OCI-M2 (cell line): ENCODE data around the gene GPR25.

Source experiments
- DNase-seq: peaks from one replicate; lab custom pipeline; 2025; ENCODE audit not compliant: unreplicated experiment; lab: John Stamatoyannopoulos, UW

The GPR25 gene, protein sequence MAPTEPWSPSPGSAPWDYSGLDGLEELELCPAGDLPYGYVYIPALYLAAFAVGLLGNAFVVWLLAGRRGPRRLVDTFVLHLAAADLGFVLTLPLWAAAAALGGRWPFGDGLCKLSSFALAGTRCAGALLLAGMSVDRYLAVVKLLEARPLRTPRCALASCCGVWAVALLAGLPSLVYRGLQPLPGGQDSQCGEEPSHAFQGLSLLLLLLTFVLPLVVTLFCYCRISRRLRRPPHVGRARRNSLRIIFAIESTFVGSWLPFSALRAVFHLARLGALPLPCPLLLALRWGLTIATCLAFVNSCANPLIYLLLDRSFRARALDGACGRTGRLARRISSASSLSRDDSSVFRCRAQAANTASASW

GRCh38 chr1:200872446-200873115 lies at the start of gene GPR25:
GPR25 (plus strand) TSS chr1:200872981; CDS start chr1:200873038, 57 bp downstream.
- no peak for DNase-seq

GRCh38 chr1:200831091-200831490 lies 41.7 kb upstream of the GPR25 start:
- no peak for DNase-seq

DNA sequence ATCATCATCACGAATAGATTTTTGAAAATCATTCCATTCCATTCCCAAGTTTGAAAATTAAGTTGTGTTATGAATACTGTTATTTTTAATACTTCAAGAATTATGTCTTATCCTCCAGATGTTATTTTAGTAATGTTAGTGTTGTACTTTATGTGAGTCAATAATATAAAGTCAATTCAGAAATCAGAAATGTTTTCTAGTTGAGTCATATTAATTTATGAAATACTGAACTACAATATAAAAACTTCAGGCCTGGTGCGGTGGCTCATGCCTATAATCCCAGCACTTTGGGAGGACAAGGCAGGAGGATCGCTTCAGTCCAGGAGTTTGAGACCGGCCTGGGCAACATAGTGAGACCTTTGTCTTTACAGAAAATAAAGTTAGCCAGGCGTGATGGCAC lies 38.4 kb upstream of the GPR25 start:
- no peak for DNase-seq

DNA sequence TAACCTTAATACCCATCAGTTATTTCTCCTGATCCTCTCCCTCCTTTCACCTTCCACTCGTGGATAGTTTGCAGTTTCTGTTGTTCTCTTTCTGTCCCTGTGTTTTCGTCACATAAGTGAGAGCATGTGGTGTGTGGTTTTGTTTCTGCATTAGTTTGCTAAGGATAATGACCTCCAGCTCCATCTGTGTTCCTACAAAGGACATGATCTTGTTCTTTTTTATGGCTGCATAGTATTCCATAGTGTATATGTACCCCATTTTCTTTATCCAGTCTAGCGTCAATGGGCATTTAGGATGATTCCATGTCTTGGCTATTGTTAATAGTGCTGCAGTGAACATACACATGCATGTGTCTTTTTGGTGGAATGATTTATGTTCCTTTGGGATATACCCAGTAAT lies 36.6 kb upstream of the GPR25 start:
- DNase-seq: no peak

DNA sequence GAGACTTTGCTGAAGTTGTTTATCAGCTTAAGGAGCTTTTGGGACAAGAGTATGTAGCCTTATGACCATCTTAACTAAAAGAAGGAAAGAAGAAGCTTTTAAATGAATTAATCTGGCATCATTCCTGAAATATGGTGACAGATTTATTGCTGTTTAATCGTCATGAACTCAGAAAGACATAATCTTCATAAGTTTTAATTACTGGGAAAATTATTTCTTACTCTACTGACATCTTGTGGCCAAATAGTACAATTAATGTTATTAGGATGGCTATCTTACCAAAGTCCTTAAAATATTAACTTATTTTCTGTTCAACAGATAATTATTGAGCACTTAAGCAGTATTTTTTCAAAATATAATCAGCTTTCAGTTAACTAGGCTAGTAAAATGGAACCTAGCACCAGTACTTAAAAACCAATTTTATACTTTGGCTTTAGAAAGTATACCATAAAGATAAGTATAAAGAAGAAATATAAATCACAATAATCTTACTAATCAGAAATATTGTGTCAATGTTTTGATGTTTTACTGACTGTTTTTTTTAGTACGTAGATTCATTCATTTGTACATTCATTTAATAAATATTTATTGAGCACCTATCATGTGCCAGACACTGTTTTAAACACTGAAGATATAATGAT lies 34.7 kb upstream of the GPR25 start:
- no peak for DNase-seq

- DNase-seq: no peak
Measured at GRCh38 chr1:200838676-200839445, 33.9 kb upstream of the GPR25 start.

DNA sequence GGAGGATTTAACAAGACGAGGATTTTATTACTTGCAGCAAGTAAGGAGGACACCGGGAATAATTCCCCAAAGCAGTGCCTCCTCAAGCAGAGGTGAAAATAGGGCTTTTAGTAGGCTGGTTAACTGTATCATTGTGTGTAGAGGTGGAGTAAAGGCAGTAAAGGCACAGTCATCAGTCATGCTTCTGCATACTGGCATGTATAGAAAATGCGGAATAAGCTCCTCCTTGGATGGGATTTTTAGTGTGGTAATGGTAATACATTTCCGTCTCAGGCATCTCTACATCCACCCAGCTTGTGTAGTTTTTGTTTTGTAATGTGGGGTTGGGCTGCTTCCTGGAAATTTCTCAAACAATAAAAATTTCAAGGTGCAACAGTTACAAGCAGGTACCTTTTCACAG lies 27.4 kb upstream of the GPR25 start:
- no peak for DNase-seq

GRCh38 chr1:200846398-200846797 lies 26.4 kb upstream of the GPR25 start:
- no peak for DNase-seq

DNA sequence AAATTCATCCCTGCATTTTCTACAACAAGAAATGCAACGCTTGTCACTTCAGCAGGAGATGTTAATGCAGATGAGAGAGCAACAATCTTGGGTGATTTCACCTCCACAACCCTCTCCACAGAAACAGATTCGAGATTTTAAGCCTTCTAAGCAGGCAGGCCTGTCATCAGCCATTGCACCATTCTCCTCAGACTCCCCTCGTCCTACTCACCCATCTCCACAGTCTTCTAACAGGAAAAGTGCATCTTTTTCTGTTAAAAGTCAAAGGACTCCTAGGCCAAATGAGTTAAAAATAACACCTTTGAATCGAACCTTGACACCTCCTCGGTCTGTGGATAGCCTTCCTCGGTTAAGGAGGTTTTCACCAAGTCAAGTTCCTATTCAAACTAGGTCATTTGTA lies 23.4 kb upstream of the GPR25 start:
- DNase-seq: no peak

- no peak for DNase-seq
Measured at GRCh38 chr1:200850554-200850953, 22.2 kb upstream of the GPR25 start.

DNA sequence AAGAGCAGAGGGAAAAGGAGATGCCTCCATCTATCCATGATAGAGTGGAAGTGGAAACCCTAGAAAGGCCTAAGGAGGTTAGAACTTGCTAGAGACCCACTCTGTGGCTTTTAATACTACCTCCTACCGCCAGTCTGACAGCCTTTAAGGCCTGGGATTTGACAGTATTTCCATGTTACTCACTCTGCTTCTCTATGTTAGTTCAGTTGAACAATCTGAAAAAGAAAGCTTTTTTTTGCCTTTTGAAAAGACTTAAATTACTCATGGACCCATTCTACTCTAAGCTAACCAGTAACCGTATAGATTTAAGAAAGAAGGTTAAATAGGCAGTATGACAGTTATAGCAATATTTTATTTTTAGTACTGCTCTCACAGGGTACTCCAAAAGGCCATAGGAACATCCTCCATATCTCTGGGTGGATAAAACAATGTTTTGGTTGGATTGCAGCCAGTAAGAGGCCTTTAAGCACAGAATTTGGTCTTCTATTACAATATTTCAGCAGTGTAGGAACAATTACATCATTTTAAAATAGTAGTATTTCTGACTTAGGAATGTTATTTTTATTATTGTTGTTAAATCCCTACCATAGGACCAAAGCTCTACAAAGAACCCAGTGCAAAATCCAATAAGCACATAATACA lies 15.9 kb upstream of the GPR25 start:
- DNase-seq: no peak

DNA sequence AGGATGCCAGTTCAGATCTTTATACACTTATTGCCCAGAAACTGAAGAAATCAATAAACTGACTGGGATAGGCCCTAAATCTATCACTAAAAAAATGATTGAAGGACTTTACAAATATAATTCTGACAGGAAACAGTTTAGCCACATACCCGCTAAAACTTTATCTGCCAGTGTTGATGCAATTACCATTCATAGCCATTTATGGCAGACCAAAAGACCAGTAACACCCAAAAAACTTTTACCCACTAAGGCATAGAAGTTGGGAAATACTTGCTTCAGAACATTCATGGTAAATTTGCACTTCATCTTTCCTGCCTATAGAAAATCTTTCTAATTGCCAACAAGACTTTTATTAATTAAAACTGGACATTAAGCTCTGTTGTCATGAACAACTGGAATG lies 15.0 kb upstream of the GPR25 start:
- no peak for DNase-seq

DNA sequence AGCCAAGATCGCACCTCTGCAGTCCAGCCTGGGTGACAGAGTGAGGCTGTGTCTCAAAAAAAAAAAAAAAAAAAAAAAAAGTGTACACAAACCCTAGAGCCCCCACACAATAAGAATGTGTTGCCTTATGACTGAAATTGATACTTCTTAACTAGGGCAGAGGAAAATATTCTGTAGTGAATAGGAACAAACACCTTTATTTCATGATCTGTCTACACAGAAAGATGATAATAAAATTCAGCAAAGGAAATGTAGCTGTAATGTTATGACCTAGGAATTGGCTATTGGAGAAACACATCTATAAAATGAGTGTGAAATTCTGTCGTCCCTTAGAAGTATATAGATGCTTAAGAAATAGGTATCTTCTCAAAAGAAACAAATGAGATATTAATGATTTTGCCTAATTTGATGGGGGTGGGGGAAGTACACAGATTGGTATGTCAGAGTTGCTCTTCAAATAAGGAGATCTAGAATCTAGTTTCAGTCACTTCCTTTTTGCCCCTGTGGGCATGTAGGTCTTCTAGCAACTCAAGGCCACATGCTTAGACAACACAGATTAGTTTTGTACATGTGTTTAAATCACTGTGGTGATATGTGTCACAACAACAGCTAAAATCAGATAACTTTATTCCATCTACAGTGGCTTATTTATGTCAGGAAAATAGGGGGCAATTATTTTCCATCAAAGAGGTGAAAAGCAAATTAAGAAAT lies 10.7 kb upstream of the GPR25 start:
- no peak for DNase-seq

DNA sequence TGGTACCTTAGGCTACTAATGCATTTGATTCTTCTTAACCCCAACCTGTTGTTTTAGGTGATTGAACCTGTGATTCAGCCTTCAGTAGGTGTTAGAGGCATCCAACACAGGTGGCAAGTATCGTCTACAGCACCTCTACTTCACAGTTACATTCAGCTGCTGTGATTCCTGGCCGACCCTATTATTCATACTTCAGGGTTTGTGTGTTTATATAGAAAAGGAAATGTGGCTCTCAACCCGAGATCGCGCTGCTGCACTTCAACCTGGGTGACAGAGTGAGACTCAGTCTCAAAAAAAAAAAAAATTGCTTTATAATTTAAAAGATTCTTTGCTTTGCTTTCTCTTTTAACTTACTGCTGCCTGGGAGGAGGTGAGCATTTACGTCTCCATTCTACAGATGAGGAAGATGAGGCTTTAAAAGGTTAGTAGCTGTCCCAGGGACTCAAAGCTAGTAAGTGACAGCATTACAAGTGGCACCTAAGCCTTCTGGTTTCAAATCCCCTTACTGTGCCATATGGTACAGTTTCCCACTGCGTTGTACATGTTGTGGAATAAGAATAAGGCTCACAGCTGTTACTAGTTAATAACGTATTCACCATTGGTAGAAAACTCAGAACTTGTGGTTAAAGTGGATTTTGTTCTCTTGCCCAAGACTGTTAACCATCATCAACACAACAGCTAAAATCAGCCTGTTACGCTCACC lies 9.9 kb upstream of the GPR25 start:
- DNase-seq: no peak

DNA sequence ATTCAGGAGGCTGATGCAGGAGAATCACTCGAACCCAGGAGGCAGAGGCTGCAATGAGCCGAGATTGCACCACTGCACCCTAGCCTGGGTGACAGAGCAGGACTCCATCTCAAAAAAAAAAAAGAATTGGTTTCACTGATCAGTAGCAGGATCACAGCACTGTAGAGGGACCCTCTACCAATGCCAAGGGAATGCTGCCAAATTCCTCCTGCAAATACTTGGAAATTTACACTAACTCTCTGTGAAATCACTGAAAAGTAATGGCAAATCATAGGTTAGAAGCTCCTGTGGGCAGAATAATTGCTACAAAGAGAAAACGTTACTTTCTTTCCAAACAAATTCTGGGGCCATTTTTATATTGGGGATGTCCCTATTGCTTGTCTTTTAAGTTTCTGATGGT lies 6.7 kb upstream of the GPR25 start:
- no peak for DNase-seq

- no peak for DNase-seq
Measured at GRCh38 chr1:200866521-200866920, 6.3 kb upstream of the GPR25 start.

- no peak for DNase-seq
Measured at GRCh38 chr1:200867018-200867811, 5.6 kb upstream of the GPR25 start.

DNA sequence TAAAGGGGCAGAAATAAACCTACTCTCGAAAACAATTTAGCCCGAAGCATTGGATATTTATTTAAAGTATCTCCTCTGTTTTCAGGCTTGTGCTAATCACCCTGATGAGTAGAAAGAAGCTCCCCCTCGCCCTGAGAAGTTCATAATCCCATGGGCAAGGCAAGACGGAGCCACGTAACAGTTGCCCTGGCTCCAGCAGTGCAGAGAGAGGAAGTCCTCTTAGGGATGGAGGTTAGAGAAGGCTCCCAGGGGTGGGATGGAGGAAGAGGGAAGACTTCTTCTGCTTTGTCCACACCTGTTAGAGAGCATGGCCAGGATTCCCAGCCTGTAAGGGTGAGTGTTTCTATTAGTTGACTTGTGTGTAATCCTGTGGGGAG lies 3.4 kb upstream of the GPR25 start:
- no peak for DNase-seq
